Chondrocyte (in vitro differentiated cells): Measurements from ENCODE around the gene ADGRG1. TPM values are rescaled to one million over a fixed set of nuclear protein-coding genes. Genes with fewer than 3 reads are reported as not detected.

Experiments
- DNase-seq: peaks from one replicate; pipeline ENCODE4 v3.0.0; 2021; ENCODE audit warnings: mixed read lengths, low spot score
- H3K27ac Mint-ChIP-seq: one replicate; pipeline ENCODE4 v1.8.0; 2021; ENCODE audit warnings: mild to moderate bottlenecking, moderate library complexity, mixed read lengths; ENCODE audit not compliant: unreplicated experiment
- H3K27me3 Mint-ChIP-seq: 2 replicates; pipeline ENCODE4 v1.8.0; 2021; ENCODE audit warnings: low read depth, mixed read lengths
- H3K36me3 Mint-ChIP-seq: 2 replicates; pipeline ENCODE4 v1.8.0; 2021; ENCODE audit warnings: low read depth, mixed read lengths
- H3K4me1 Mint-ChIP-seq: 2 replicates; pipeline ENCODE4 v1.8.0; 2021; ENCODE audit warnings: low read depth, mild to moderate bottlenecking, mixed read lengths
- H3K4me3 Mint-ChIP-seq: one replicate; pipeline ENCODE4 v1.8.0; 2021; ENCODE audit warnings: mild to moderate bottlenecking, moderate library complexity, mixed read lengths; ENCODE audit not compliant: unreplicated experiment
- H3K9me3 Mint-ChIP-seq: 2 replicates; pipeline ENCODE4 v1.8.0; 2021; ENCODE audit warnings: low read depth, mixed read lengths
- CTCF ChIP-seq: fragments of 200-600 bp; sonication (generic); IDR thresholded peaks from 2 replicates; pipeline ENCODE4 v1.5.0; 2021; ENCODE audit warnings: antibody characterized with exemption, mild to moderate bottlenecking, moderate library complexity
- total RNA-seq: library from RNA; stranded (reverse); gene quantifications from 3 replicates; pipeline ENCODE4 v1.2.1, GENCODE V29; 2021

The ADGRG1 gene
- total RNA-seq, 1 donor from 2014 or later = 57.8 TPM

GRCh38 chr16:57704905-57705852 lies 76.7 kb downstream of the ADGRG1 start:
- DNase-seq = peak; percentile 42
- Mint-ChIP-seq H3K9me3 (no peaks in the 10 kb centered on the region), H3K4me1 (no peaks in the 10 kb centered on the region), H3K4me3 (no peak overlapping the region), H3K36me3 (no peaks in the 10 kb centered on the region), H3K27me3 (peaks cover 16% of the 10 kb centered on the region), H3K27ac (no peak overlapping the region)
- TF ChIP-seq CTCF = no peak

DNA sequence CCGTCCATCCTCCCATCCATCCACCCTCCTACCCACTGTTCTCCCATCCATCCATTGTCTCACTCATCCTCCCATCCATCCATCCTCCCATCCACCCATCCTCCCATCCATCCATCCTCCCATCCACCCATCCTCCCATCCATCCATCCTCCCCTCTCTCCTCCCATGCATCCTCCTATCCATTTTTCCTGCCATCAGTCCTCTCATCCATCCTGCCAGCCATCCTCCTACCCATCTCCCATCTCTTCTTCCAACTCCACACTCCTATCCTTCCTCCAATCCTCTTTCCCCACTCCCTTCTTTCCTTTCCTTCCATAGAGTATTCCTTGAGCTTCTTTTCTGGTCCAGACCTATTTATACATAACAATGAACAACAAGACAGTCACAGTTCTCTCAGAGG lies 78.3 kb downstream of the ADGRG1 start:
- H3K9me3 Mint-ChIP-seq = no peaks in the 10 kb centered on the region
- no peak overlapping the region for H3K4me3 Mint-ChIP-seq
- peak; percentile 1 for DNase-seq
- no peaks in the 10 kb centered on the region for H3K4me1 Mint-ChIP-seq
- no peak overlapping the region for H3K27ac Mint-ChIP-seq
- no peak for TF ChIP-seq CTCF
- H3K36me3 Mint-ChIP-seq = no peaks in the 10 kb centered on the region
- H3K27me3 Mint-ChIP-seq = peaks cover 30% of the 10 kb centered on the region

DNA sequence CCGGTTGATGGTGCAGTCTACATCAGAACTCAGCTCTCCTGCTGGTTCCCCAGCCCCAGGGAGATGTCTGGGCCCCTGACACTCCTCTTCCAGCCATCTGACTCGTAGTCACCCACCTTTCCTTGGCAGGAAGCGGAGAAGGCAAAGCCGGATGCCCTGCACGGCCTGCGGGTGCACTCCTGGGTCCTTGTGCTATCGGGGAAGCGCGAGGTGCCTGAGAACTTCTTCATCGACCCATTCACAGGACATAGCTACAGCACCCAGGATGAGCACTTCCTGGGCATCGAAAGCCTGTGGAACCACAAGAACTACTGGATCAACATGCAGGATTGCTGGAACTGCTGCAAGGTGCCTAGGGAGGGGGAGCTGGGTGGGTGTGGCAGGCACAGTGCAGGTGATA lies 78.9 kb downstream of the ADGRG1 start:
- Mint-ChIP-seq H3K9me3 (no peaks in the 10 kb centered on the region), H3K36me3 (no peaks in the 10 kb centered on the region), H3K4me1 (no peaks in the 10 kb centered on the region), H3K4me3 (no peak overlapping the region), H3K27me3 (peaks cover 31% of the 10 kb centered on the region), H3K27ac (no peak overlapping the region)
- peak; percentile 63 for DNase-seq
- no peak for TF ChIP-seq CTCF

DNA sequence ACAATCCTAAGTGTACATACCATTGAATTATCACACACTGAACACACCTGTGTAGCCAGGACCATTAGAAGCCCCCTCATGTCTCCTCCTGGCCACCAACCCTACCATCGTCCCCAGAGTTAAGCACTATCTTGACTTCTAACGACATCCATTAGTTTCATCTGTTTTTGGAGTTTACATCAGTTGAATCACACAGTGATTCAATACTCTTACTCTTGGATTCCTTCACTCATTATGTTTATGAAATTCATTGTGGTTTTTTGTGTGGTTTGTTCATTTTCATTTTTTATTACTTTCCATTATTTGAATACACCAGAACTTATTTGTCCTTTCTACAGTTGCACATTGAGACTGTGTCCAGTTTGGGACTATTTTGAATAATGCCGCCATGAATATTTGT lies 79.7 kb downstream of the ADGRG1 start:
- Mint-ChIP-seq H3K4me3 (no peak overlapping the region), H3K27me3 (peaks cover 39% of the 10 kb centered on the region), H3K27ac (no peak overlapping the region), H3K4me1 (no peaks in the 10 kb centered on the region), H3K9me3 (no peaks in the 10 kb centered on the region), H3K36me3 (no peaks in the 10 kb centered on the region)
- peak; percentile 0 for DNase-seq
- TF ChIP-seq CTCF = no peak

DNA sequence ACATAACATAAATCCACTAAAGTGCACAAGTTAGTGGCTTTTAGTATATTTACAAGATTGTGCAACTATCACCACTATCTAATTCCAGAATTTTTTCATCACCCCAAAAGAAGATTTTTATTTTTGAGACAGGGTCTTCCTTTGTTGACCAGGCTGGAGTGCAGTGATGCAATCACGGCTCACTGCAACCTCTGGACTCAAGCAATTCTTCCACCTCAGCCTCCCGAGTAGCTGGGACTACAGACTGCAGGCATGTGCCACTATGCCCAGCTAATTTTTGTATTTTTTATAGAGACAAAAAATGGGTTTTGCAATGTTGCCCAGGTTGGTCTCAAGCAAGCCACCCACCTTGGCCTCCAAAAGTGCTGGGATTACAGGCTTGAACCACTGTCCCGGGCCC lies 81.2 kb downstream of the ADGRG1 start:
- Mint-ChIP-seq H3K27ac (no peak overlapping the region), H3K4me1 (no peaks in the 10 kb centered on the region), H3K9me3 (no peaks in the 10 kb centered on the region), H3K36me3 (no peaks in the 10 kb centered on the region), H3K4me3 (no peak overlapping the region), H3K27me3 (peaks cover 44% of the 10 kb centered on the region)
- TF ChIP-seq CTCF = no peak
- no peak for DNase-seq
